HT1080 (cell line): ENCODE results near the gene RDH5. TPM values are rescaled to one million over a fixed set of nuclear protein-coding genes. Genes with fewer than 3 reads are reported as not detected.

ENCODE experiments used
- DNase-seq: peaks from one replicate; pipeline ENCODE4 v3.0.0-alpha.2; 2015; ENCODE audit warnings: low read depth
- total RNA-seq: library from RNA; depleted of rRNA; stranded (reverse); fragments of >200 nt; shearing (Covaris generic); gene quantifications from 2 replicates; pipeline ENCODE4 v1.2.3, GENCODE V29; 2014

Gene RDH5
- total RNA-seq, 1 experiment from 2014 or later: 3.2 TPM

DNA sequence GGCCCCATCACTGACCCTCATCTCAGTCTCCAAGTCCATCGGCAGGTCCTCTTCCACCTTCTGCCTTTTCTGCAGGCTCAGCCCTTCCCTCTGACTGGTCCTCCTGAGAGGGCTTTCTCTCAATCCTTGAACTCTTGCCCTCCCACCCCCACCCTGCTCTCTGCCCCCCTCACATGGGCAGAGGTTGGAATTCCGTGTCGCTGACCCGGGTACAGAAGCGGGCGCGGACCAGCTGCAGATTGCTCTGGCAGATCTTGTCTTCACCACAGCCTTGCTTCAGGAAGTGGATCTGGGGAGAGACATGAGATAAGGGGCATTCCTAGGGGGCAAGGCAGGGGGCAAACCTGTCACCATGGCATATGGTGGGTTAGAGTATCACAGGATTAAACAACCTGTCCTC lies 24.8 kb upstream of the RDH5 start:
- DNase-seq: no peak

- no peak for DNase-seq
Measured at GRCh38 chr12:55696141-55696540, 24.1 kb upstream of the RDH5 start.

- DNase-seq: no peak
Measured at GRCh38 chr12:55696796-55697462, 23.3 kb upstream of the RDH5 start.

- DNase-seq: no peak
Measured at GRCh38 chr12:55697686-55698085, 22.5 kb upstream of the RDH5 start.

DNA sequence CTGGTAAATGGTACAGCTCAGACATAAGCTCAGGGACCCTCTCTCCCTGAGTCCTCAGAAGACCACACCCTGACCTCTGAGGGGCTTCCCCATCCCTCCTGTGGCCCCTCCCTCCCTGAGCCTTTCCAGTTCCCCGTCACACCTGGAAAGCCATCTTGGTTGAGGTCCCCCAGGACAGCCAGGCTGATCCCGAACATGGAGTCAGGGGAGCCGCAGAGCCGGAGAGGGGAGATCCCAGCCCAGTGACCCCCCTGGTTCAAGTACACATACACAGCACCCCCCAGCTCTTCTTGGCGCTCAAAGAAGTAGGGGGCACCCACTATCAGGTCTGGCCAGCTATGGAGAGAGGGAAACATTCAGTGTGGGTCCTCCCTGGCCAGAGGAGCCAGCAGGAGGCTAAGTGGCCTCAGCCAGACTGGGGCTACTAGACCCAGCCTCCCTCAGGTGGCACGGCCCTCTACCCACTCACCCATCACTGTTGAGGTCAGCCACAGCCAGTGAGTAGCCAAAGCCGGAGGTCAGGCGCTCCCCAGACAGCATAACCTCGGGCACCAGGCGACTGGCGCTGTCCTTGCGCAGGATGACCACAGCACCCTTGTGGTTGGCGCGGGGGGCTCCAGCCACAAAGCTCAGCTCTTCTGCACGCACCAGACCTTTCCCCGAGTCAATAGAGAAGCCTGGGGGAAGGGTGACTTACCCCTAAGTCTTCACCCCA lies 21.8 kb upstream of the RDH5 start:
- DNase-seq: no peak

- no peak for DNase-seq
Measured at GRCh38 chr12:55698965-55699364, 21.2 kb upstream of the RDH5 start.

- no peak for DNase-seq
Measured at GRCh38 chr12:55699471-55700055, 20.6 kb upstream of the RDH5 start.

- DNase-seq: peak; percentile 14
Measured at GRCh38 chr12:55700255-55701018, 19.8 kb upstream of the RDH5 start.

DNA sequence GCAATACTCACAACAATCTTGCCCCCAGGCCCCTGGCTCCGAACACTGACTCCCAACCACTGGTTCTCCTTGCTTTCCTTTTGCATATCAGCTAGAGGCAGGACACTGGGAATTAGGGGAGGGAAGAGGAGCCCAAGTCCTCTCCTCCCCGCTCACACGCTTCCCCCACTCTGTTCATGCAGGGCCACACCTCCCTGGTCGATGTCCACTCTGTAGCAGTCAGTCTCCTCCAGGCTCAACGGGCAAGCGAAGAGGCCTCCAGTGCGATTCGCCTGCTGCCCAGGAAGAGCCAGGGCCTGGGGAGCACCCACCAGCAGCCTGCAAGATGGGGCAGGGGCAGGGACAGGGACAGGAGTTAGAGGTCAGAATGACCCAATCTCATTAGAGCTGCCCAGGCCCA lies 17.3 kb upstream of the RDH5 start:
- no peak for DNase-seq

GRCh38 chr12:55703288-55703687 lies 16.9 kb upstream of the RDH5 start:
- DNase-seq: no peak

DNA sequence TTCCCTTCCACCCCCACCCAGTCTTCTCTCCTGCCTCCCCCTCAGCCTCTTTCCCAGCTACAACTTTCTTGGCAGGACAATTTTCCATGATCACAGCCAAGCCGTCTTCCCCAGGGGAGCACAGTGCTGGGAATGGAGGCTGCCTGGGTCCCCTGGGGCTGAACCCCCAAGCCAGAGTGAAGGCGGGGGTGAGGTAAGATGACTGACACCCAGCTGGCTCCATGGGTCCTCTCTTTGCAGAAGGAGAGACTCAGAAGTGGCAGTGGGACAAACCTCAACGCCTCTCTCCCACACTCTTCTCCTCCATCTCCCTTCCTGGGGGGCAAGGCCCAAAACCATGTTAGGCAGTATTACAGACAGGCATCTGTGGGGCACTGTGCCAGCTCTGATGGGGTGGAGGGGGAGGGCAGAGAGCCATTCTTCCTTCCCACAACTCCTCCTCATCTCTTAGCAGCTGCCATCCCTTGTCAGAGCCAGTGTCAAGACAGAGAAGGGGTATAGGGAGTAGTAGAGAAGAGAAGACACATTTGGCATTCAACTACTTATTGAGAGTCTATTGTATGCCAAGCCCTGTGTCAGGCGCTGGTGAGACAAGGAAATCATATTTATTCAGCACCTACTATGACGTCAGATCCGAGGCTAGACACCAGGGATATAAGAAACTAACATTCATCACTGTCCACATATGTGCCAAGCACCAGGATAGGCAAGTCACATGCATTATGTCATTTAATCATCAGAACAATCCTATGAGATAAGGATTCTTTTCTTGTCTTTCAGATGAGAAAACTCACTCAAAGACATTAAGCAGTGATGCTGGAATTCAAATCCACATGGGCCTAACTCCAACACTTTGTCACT lies 16.1 kb upstream of the RDH5 start:
- DNase-seq: no peak

DNA sequence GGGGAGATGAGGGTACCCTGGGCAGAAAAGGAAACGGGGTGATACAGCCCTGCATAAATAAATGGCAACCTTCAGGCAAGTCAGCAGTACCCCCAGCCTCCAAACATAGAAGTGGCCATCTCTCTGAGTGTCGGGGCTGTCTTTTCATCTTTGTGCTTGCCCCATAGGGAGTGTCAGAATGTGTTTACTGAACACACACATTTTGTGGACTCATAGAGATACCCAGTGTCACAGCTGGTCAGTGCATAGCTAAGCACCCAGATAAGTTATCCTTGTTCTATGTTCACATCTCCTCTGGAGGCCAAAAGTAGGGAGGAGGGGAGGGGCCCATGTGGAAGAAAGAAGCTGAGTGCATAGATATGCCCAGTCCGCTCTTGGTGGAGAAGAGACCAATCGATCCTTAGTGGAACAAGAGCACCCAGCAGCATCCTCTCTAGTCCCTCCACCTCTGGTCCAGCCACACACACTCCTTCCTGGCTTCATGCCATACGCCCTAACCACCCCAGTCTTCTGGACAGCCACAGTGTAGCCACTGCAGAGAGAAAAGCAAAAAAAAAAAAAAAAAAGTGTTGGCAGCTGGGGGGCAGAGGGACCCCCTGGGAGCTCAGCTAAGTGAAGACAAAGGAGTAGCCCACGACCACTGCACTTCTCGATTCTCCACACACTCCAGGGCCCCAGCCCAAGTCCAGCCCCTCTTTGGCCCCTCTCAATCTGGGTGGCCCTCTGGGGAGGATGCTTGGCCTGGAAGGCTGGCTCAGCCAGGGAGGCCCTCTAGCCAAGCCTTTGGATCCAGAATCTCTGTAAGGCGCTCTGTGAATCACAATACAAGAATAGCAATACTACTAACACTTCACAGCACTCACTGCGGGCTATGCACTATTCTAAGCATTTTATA lies 15.1 kb upstream of the RDH5 start:
- no peak for DNase-seq

- DNase-seq: no peak
Measured at GRCh38 chr12:55705782-55706402, 14.3 kb upstream of the RDH5 start.

DNA sequence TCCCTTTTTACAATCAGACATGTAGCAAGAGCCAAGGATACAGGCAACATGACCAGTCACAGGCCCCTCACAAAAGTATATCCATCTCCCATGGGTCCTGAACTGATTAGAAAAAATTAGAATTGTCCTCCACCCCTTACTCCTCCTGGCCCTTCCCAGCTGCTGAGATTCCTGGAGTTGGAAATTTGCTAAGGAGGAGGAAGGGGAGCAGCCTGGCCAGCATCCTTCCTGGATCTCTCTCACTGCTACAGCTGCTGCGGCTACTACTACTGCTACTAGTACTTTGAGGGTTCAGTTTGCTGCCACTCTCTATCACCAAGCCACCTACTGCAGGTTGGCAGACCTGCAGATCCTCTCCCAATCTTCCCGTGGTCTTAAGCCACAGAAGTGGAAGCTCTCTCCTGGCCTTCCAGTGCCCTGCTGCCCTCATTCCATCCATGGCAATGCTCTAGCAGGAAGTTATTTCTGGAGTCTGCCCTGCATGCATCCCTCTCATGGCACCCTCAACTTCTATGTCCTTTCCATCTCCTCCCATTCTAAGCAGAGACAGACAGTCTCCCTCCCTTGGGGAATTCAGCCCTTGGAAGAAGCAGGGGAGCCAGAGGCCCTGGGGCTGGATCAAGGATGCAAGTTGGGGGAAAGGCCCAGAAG lies 13.5 kb upstream of the RDH5 start:
- no peak for DNase-seq

DNA sequence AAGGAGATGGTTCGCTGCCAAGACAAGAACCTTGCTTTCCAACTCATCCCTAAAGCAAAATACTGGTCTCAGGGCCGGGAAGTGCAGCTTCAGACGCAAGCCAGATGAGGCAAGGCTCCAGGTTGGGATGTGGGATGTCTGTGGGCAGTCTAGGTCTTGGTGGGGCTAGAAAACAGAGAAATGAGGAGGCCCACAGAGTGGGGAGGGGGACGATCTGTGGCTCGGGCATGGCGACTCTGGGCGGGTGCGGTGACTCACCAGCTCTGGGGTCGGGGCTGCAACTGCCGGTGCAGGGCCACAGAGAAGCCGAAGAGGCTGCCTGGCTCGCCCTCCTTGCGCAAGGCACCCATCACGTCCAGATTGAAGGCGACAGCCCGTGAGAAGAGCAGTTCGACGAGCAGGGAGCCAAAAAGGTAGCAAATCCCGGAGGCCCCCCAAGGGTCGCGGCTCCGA lies 12.9 kb upstream of the RDH5 start:
- DNase-seq: no peak

DNA sequence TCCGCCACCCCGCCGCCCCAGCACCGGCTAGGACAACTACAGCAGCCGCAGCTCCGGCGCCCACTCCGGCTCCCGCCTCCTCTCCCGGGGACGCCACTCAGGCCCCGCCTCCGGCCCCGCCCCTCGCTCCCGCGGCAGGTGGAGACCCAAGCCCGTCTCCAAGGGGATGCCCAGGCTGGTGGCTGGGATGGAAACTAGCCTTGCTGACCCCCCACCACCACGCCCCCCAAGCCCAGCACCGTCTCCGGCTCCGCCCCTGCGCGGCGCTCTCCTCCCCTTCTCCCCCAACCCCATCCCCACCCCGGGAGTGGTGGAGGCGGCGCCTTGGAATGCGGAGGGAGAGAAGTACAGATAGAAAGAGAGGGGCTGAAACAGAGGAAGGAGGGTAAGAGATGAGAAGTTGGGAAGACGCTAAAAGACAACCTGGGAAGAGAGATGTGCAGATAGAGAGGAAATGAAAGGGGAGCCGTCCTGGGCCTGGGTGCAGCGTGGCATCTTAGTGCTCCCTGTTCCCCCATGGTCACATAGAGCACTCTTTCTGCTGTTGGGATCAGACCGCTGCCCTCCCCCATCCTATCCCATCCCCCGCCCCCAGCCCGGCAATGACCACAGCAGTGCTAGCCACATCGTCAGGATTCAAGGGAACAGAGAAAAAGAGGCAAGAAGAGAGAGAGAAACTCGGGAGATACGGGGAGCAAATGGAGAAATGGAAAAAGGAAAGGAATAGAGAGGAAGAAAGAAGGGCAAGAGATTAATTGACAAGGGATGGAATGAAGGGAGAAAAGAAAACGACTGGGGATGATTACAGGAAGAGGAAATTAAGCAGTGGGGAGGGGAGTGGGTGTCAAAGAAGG lies 12.1 kb upstream of the RDH5 start, which contains the start of gene ITGA7:
Gene ITGA7, minus strand, starts transcription at position 64 of the 854 bp plus-strand sequence. CDS start 222 bp downstream, outside the sequence.
- DNase-seq: no peak

GRCh38 chr12:55708695-55709233 lies 11.4 kb upstream of the RDH5 start:
- no peak for DNase-seq
